IMR-90 (cell line): Measurements from ENCODE around the gene ACOX3. TPM values are rescaled to one million over a fixed set of nuclear protein-coding genes. Genes with fewer than 3 reads are reported as not detected.

Experiments used
- microRNA-seq, 2 experiments: library from miRNA; stranded (forward) in 1 of 2; unstranded in 1 of 2; fragments of 10-50 nt in 1 of 2; fragments of <30 nt in 1 of 2; gene quantifications in 1 of 2; microRNA quantifications in 1 of 2; one replicate each; pipeline versions ENCODE3 to v1.1.0; 2013 to 2020; ENCODE audit not compliant: insufficient read depth in 1 of 2, insufficient read length in 1 of 2, unreplicated experiment in 1 of 2
- polyA plus RNA-seq, 3 experiments: library from polyadenylated mRNA; depleted of rRNA; stranded (reverse); fragments of >200 nt; gene quantifications; 2 replicates each; pipeline ENCODE4 v1.2.3, GENCODE V29; 2012; ENCODE audit warnings: low replicate concordance in 1 of 3
- small RNA-seq, 5 experiments: library from RNA; depleted of rRNA; stranded (forward); fragments of <200 nt; gene quantifications; one replicate each; pipeline ENCODE3, GENCODE V24; 2012
- total RNA-seq: library from RNA; depleted of rRNA; stranded (reverse); fragments of >200 nt; gene quantifications from 2 replicates; pipeline ENCODE4 v1.2.3, GENCODE V29; 2012; rRNA removed

The ACOX3 gene
- total and polyA plus RNA-seq, 2 of the 4 experiments (the other 2 are of a cell fraction) = 15.2 to 25.8 TPM

Small RNA genes within 50 kb of the gene (microRNA-seq; reads per million reads assigned to microRNA genes)
- gene RNA5SP152 (ENCODE audit: insufficient read depth, insufficient read length) = 4.1 reads per million

Small RNA genes within 50 kb of the gene (small RNA-seq; reads per million reads assigned to genes)
- 0 to 0.60 (median 0) reads per million in 5 experiments for gene RNA5SP152

Other genes with a start within 250 kb of the ACOX3 start
- 1.4 and 1.6 TPM in 2 replicates for gene SH3TC1, start 241.4 kb downstream of the ACOX3 start, total RNA-seq
- gene SH3TC1, start 241.4 kb downstream of the ACOX3 start, polyA plus RNA-seq (2012; rRNA removed) = 2.2 and 2.3 TPM in 2 replicates
- gene HTRA3, start 171.0 kb downstream of the ACOX3 start, total RNA-seq = 1.1 and 1.3 TPM in 2 replicates
- gene HTRA3, start 171.0 kb downstream of the ACOX3 start, polyA plus RNA-seq (2012; rRNA removed) = 8.9 and 9.5 TPM in 2 replicates
- 7.3 and 9.7 TPM in 2 replicates for gene TRMT44, start 54 bp upstream of the ACOX3 start, total RNA-seq
- 6.3 and 8.1 TPM in 2 replicates for gene TRMT44, start 54 bp upstream of the ACOX3 start, polyA plus RNA-seq (2012; rRNA removed)
- gene GPR78, start 139.7 kb upstream of the ACOX3 start, total RNA-seq = under 0.01 TPM in 2 replicates
- gene GPR78, start 139.7 kb upstream of the ACOX3 start, polyA plus RNA-seq (2012; rRNA removed) = 0.07 and 0.10 TPM in 2 replicates
- 0.56 and 0.90 TPM in 2 replicates for gene CPZ, start 152.0 kb upstream of the ACOX3 start, total RNA-seq
- gene CPZ, start 152.0 kb upstream of the ACOX3 start, polyA plus RNA-seq (2012; rRNA removed) = 8.2 and 10.3 TPM in 2 replicates